IMR-90 (cell line): ENCODE data around the gene EAF1.

Experiments used
- BHLHE40 ChIP-seq: fragments of 150-350 bp; IDR thresholded peaks from 2 replicates; pipeline ENCODE4 v1.6.1; 2016; ENCODE audit warnings: mild to moderate bottlenecking, low read depth, low read length
- CEBPB ChIP-seq: IDR thresholded peaks from 2 replicates; pipeline ENCODE4 v1.6.1; 2012; ENCODE audit warnings: low read depth, low read length, improper control_type of control experiment
- FOS ChIP-seq: fragments of 150-350 bp; IDR thresholded peaks from 2 replicates; pipeline ENCODE4 v1.6.1; 2016; ENCODE audit warnings: low read depth, low read length
- MAFK ChIP-seq: IDR thresholded peaks from 2 replicates; pipeline ENCODE4 v1.6.1; 2012; ENCODE audit warnings: low read depth, low read length, improper control_type of control experiment
- MXI1 ChIP-seq: IDR thresholded peaks from 2 replicates; pipeline ENCODE4 v1.6.1; 2012; ENCODE audit warnings: low read depth, mild to moderate bottlenecking, low read length, moderate library complexity, borderline replicate concordance
- POLR2A ChIP-seq: IDR thresholded peaks from 2 replicates; pipeline ENCODE4 v1.6.1; 2012; ENCODE audit warnings: mild to moderate bottlenecking, low read depth, low read length
- RAD21 ChIP-seq: IDR thresholded peaks from 2 replicates; pipeline ENCODE4 v1.6.1; 2012; ENCODE audit warnings: low read length, improper control_type of control experiment
- RCOR1 ChIP-seq: IDR thresholded peaks from 2 replicates; pipeline ENCODE4 v1.6.1; 2012; ENCODE audit warnings: mild to moderate bottlenecking, low read length, improper control_type of control experiment; ENCODE audit not compliant: insufficient replicate concordance
- RFX5 ChIP-seq: IDR thresholded peaks from 2 replicates; pipeline ENCODE4 v1.8.0; 2012; ENCODE audit warnings: low read depth, mild to moderate bottlenecking, low read length, moderate library complexity
- SMC3 ChIP-seq: fragments of 150-350 bp; IDR thresholded peaks from 2 replicates; pipeline ENCODE4 v1.6.1; 2016; ENCODE audit warnings: low read depth, mild to moderate bottlenecking, antibody characterized with exemption, low read length, moderate library complexity
- TF ChIP-seq, protein P1 (sequence below): conservative IDR thresholded peaks from 2 replicates; pipeline ENCODE4 v1.5.1; 2012; ENCODE audit warnings: mild to moderate bottlenecking, low read depth, low read length, improper control_type of control experiment
- TF ChIP-seq, protein P2 (sequence below): fragments of 150-350 bp; IDR thresholded peaks from 2 replicates; pipeline ENCODE4 v1.6.1; 2017; ENCODE audit warnings: mild to moderate bottlenecking, antibody characterized with exemption, low read length, low read depth

DNA sequence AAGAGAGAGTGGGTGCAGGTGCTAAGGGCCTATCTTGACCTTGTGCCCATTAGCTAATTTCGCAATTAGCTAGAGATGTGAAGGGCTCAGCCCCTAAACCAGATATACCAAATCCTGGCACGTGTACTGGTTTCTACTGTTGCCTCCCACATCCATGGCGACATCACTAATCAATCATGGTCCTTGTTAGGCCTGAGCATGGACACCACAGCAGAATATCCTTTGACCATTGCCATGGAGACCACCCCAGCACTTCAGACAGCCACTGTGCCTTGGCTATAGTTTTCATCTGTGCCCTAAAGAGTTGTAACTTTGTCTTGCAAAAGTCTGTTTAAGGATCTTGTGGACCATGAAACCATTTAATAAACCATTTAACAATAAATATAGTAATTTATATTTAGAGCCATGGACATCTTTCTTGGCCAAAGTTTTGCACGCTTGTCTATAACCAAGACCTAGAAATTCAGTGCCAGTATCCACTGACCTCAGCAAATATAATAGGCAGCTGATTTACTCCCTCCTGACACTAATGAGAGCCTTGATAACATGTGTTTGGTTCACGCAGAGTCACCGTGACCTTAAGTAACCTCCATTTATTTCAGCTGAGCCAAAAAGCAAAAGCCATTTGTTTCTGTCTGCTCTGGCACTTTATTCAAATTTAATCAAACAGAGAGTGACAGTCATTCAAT, 50.7 kb downstream of the EAF1 start:
- TF ChIP-seq MAFK (no peak), POLR2A (no peak), BHLHE40 (no peak), SMC3 (no peak), RFX5 (no peak), CEBPB (no peak), RCOR1 (no peak), RAD21 (no peak), MXI1 (no peak), FOS (no peak)
- TF ChIP-seq, protein P1, sequence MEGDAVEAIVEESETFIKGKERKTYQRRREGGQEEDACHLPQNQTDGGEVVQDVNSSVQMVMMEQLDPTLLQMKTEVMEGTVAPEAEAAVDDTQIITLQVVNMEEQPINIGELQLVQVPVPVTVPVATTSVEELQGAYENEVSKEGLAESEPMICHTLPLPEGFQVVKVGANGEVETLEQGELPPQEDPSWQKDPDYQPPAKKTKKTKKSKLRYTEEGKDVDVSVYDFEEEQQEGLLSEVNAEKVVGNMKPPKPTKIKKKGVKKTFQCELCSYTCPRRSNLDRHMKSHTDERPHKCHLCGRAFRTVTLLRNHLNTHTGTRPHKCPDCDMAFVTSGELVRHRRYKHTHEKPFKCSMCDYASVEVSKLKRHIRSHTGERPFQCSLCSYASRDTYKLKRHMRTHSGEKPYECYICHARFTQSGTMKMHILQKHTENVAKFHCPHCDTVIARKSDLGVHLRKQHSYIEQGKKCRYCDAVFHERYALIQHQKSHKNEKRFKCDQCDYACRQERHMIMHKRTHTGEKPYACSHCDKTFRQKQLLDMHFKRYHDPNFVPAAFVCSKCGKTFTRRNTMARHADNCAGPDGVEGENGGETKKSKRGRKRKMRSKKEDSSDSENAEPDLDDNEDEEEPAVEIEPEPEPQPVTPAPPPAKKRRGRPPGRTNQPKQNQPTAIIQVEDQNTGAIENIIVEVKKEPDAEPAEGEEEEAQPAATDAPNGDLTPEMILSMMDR = no peak
- TF ChIP-seq, protein P2, sequence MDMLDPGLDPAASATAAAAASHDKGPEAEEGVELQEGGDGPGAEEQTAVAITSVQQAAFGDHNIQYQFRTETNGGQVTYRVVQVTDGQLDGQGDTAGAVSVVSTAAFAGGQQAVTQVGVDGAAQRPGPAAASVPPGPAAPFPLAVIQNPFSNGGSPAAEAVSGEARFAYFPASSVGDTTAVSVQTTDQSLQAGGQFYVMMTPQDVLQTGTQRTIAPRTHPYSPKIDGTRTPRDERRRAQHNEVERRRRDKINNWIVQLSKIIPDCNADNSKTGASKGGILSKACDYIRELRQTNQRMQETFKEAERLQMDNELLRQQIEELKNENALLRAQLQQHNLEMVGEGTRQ = no peak
